NT2/D1 (cell line): ENCODE data around the gene WDR20.
"Not testable (repeated sequence)": the region's sequence is repeated elsewhere in the genome, so short reads cannot be mapped to it uniquely, and the experiment has no call there.

Experiments used
- SUZ12 ChIP-seq: IDR thresholded peaks from 2 replicates; pipeline ENCODE4 v1.6.1; 2011; ENCODE audit not compliant: insufficient read length, insufficient read depth; ENCODE audit errors: extremely low read depth
- YY1 ChIP-seq: IDR thresholded peaks from 2 replicates; pipeline ENCODE4 v1.6.1; 2011; ENCODE audit not compliant: insufficient read length, insufficient read depth
- ZNF274 ChIP-seq: IDR thresholded peaks from 2 replicates; pipeline ENCODE4 v1.6.1; 2011; ENCODE audit warnings: mild to moderate bottlenecking, low read depth, low read length

- TF ChIP-seq SUZ12, YY1, ZNF274: not testable (repeated sequence)
Measured at GRCh38 chr14:102134021-102134420, 5.7 kb upstream of the WDR20 start.
